H9 (cell line): Measurements from ENCODE around the gene LYZL6. TPM values are rescaled to one million over a fixed set of nuclear protein-coding genes. Genes with fewer than 3 reads are reported as not detected.

Experiments used
- DNase-seq: peaks from one replicate; pipeline ENCODE4 v3.0.0-alpha.2; 2017
- H2AFZ ChIP-seq: one replicate; pipeline ENCODE4 v1.6.1; 2013; ENCODE audit warnings: mild to moderate bottlenecking, low read length, control low read depth, moderate library complexity
- H2AK5ac ChIP-seq: 2 replicates; pipeline ENCODE4 v1.6.1; 2013; ENCODE audit warnings: low read length, control low read depth, mixed read lengths; ENCODE audit not compliant: insufficient read length
- H2BK120ac ChIP-seq: one replicate; pipeline ENCODE4 v1.6.1; 2013; ENCODE audit warnings: low read depth, mild to moderate bottlenecking, low read length, control low read depth, inconsistent platforms; ENCODE audit not compliant: poor library complexity, severe bottlenecking
- H2BK12ac ChIP-seq: 2 replicates; pipeline ENCODE4 v1.6.1; 2013; ENCODE audit warnings: low read length, control low read depth, mixed read lengths, low read depth; ENCODE audit not compliant: insufficient read length
- H2BK15ac ChIP-seq: 2 replicates; pipeline ENCODE4 v1.6.1; 2013; ENCODE audit warnings: low read depth, low read length, control low read depth
- H2BK20ac ChIP-seq: one replicate; pipeline ENCODE4 v1.6.1; 2013; ENCODE audit warnings: low read depth, mild to moderate bottlenecking, low read length, control low read depth, inconsistent platforms; ENCODE audit not compliant: poor library complexity, severe bottlenecking
- H2BK5ac ChIP-seq: 2 replicates; pipeline ENCODE4 v1.6.1; 2013; ENCODE audit warnings: low read length, control low read depth, mixed read lengths; ENCODE audit not compliant: insufficient read length
- H3K14ac ChIP-seq: 2 replicates; pipeline ENCODE4 v1.6.1; 2013; ENCODE audit warnings: low read length, control low read depth; ENCODE audit not compliant: insufficient read depth
- H3K18ac ChIP-seq: 2 replicates; pipeline ENCODE4 v1.6.1; 2013; ENCODE audit warnings: low read depth, mild to moderate bottlenecking, mixed read lengths, low read length, control low read depth; ENCODE audit not compliant: insufficient read length
- H3K23ac ChIP-seq: 2 replicates; pipeline ENCODE4 v1.6.1; 2013; ENCODE audit warnings: low read length, control low read depth, mixed read lengths, low read depth; ENCODE audit not compliant: insufficient read length
- H3K23me2 ChIP-seq: 2 replicates; pipeline ENCODE4 v1.6.1; 2013; ENCODE audit warnings: low read depth, mild to moderate bottlenecking, mixed read lengths, low read length, control low read depth; ENCODE audit not compliant: insufficient read length, poor library complexity, severe bottlenecking
- H3K27ac ChIP-seq: 2 replicates; pipeline ENCODE4 v1.5.1; 2013; ENCODE audit warnings: low read length, control low read depth, mixed read lengths, low read depth; ENCODE audit not compliant: insufficient read length
- H3K27me3 ChIP-seq: 2 replicates; pipeline ENCODE4 v1.6.1; 2013; ENCODE audit warnings: low read length, control low read depth, inconsistent platforms; ENCODE audit not compliant: insufficient read depth
- H3K4ac ChIP-seq: 2 replicates; pipeline ENCODE4 v1.6.1; 2013; ENCODE audit warnings: low read depth, mild to moderate bottlenecking, control low read depth, inconsistent platforms, low read length, moderate library complexity
- H3K4me1 ChIP-seq: 2 replicates; pipeline ENCODE4 v1.6.1; 2013; ENCODE audit warnings: low read length, control low read depth, inconsistent platforms; ENCODE audit not compliant: insufficient read depth
- H3K4me2 ChIP-seq: 2 replicates; pipeline ENCODE4 v1.6.1; 2013; ENCODE audit warnings: low read length, control low read depth, mixed read lengths; ENCODE audit not compliant: insufficient read length, insufficient read depth
- H3K56ac ChIP-seq: 2 replicates; pipeline ENCODE4 v1.6.1; 2013; ENCODE audit warnings: low read depth, mild to moderate bottlenecking, mixed read lengths, low read length, control low read depth; ENCODE audit not compliant: insufficient read length
- H3K79me1 ChIP-seq: 2 replicates; pipeline ENCODE4 v1.6.1; 2013; ENCODE audit warnings: low read depth, mild to moderate bottlenecking, moderate library complexity, low read length, control low read depth, inconsistent platforms; ENCODE audit not compliant: insufficient read depth, poor library complexity, severe bottlenecking
- H3K79me2 ChIP-seq: 2 replicates; pipeline ENCODE4 v1.6.1; 2013; ENCODE audit warnings: low read length, control low read depth, inconsistent platforms; ENCODE audit not compliant: insufficient read depth
- H3K9ac ChIP-seq: 2 replicates; pipeline ENCODE4 v1.6.1; 2013; ENCODE audit warnings: low read length, control low read depth, mixed read lengths; ENCODE audit not compliant: insufficient read length; ENCODE audit errors: extremely low read depth
- H3K9me3 ChIP-seq: one replicate; pipeline ENCODE4 v1.6.1; 2013; ENCODE audit warnings: low read depth, low read length, inconsistent platforms; ENCODE audit not compliant: control insufficient read depth
- H3T11ph ChIP-seq: one replicate; pipeline ENCODE4 v1.6.1; 2013; ENCODE audit warnings: mild to moderate bottlenecking, low read length, control low read depth, inconsistent platforms
- H4K20me1 ChIP-seq: one replicate; pipeline ENCODE4 v1.6.1; 2013; ENCODE audit not compliant: control insufficient read depth, insufficient read length, insufficient read depth
- H4K5ac ChIP-seq: 2 replicates; pipeline ENCODE4 v1.6.1; 2013; ENCODE audit warnings: low read depth, mild to moderate bottlenecking, mixed read lengths, low read length, control low read depth; ENCODE audit not compliant: insufficient read length
- H4K8ac ChIP-seq: replicated peaks from 2 replicates; pipeline ENCODE4 v1.6.1; 2013; ENCODE audit warnings: low read length, control low read depth, mixed read lengths, low read depth; ENCODE audit not compliant: insufficient read length
- H4K91ac ChIP-seq: 2 replicates; pipeline ENCODE4 v1.6.1; 2013; ENCODE audit warnings: low read depth, mild to moderate bottlenecking, moderate library complexity, mixed read lengths, low read length, control low read depth; ENCODE audit not compliant: insufficient read length
- H3K27ac Mint-ChIP-seq, 3 experiments: 2 replicates in 2 of 3; 3 replicates in 1 of 3; pipeline ENCODE4 v1.8.0; 2020 to 2021; ENCODE audit warnings: mixed read lengths in 3 of 3, mild to moderate bottlenecking in 1 of 3, moderate library complexity in 1 of 3
- H3K27me3 Mint-ChIP-seq: 2 replicates; pipeline ENCODE4 v1.8.0; 2021; ENCODE audit warnings: low read depth, mild to moderate bottlenecking, moderate library complexity, mixed read lengths
- H3K36me3 Mint-ChIP-seq, 3 experiments: 2 replicates in 2 of 3; 3 replicates in 1 of 3; pipeline ENCODE4 v1.8.0; 2020 to 2021; ENCODE audit warnings: low read depth in 3 of 3, mixed read lengths in 3 of 3; ENCODE audit not compliant: insufficient read depth in 1 of 3
- H3K4me1 Mint-ChIP-seq, 2 experiments: 2 replicates each; pipeline ENCODE4 v1.8.0; 2020; ENCODE audit warnings: mixed read lengths in 2 of 2
- H3K4me3 Mint-ChIP-seq, 2 experiments: 2 replicates in 1 of 2; 3 replicates in 1 of 2; pipeline ENCODE4 v1.8.0; 2020 to 2021; ENCODE audit warnings: mild to moderate bottlenecking in 2 of 2, mixed read lengths in 2 of 2, moderate library complexity in 1 of 2
- H3K9me3 Mint-ChIP-seq, 2 experiments: 2 replicates in 1 of 2; 3 replicates in 1 of 2; pipeline ENCODE4 v1.8.0; 2020; ENCODE audit warnings: mild to moderate bottlenecking in 2 of 2, mixed read lengths in 2 of 2, moderate library complexity in 1 of 2
- WGBS: extraction: QIAGEN DNeasy Blood & Tissue Kit; methylation state at CpG from one replicate; pipeline ENCODE4 v1.1.7; 2013; ENCODE audit warnings: missing lambda C conversion rate, low lambda C conversion rate, mixed read lengths; ENCODE audit not compliant: insufficient read length; ENCODE audit errors: extremely low coverage; 5-methylcytosine and 5-hydroxymethylcytosine counted together
- long read RNA-seq: library from polyadenylated mRNA; unstranded; transcript quantifications from one replicate; pipeline ENCODE4 v2.0.0, GENCODE V29; 2020
- total RNA-seq: library from RNA; stranded (reverse); gene quantifications from 2 replicates; pipeline ENCODE4 v1.2.1, GENCODE V29; 2021
- TF ChIP-seq, protein P1 (sequence below): fragments of 200-600 bp; sonication (generic); conservative IDR thresholded peaks from 3 replicates; pipeline ENCODE4 v1.8.0; 2021; ENCODE audit warnings: antibody characterized with exemption, mild to moderate bottlenecking

Gene LYZL6, protein sequence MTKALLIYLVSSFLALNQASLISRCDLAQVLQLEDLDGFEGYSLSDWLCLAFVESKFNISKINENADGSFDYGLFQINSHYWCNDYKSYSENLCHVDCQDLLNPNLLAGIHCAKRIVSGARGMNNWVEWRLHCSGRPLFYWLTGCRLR
- total RNA-seq = not detected in 2 replicates
- long read RNA-seq = 0 reads

DNA sequence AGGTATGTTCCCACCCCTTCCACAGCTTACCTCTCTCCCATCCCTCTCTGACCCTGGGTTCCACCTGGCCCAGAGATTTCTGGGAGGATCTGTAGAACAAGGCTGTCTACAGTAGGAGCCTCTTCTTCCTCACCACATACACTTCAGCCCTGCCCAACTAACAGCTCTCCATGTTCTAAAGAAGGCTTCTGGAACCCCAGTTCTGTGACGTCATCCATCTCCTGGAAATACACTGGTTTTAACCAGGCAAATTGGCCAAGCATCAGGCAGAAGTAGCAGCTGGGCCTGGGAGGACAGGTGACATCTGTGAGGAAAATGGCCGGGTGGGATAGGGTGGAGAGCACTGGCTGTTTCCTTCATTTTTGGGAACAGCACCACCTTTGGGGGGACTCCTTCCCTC, at the start of gene LYZL6:
TSS of gene LYZL6 (minus strand) at position 177 of the 400 bp plus-strand sequence. CDS start 4,357 bp downstream, outside the sequence.
- Histone ChIP-seq H3K79me1 (no peaks in the 10 kb centered on the region), H2AK5ac (no peak within 1 kb of the TSS), H3K79me2 (no peaks in the 10 kb centered on the region), H3T11ph (no peak within 1 kb of the TSS), H3K14ac (no peak within 1 kb of the TSS), H4K5ac (no peak within 1 kb of the TSS), H3K18ac (no peak within 1 kb of the TSS), H3K23me2 (no peaks in the 10 kb centered on the region), H2AFZ (no peak within 1 kb of the TSS), H3K27me3 (no peaks in the 10 kb centered on the region), H4K8ac (no peak within 1 kb of the TSS), H2BK20ac (no peak within 1 kb of the TSS), H2BK120ac (no peak within 1 kb of the TSS), H2BK5ac (no peak within 1 kb of the TSS), H3K56ac (no peak within 1 kb of the TSS), H4K91ac (no peak within 1 kb of the TSS), H4K20me1 (no peaks in the 10 kb centered on the region), H3K23ac (no peak within 1 kb of the TSS), H3K4ac (no peak within 1 kb of the TSS), H3K27ac (no peak within 1 kb of the TSS), H2BK15ac (no peak within 1 kb of the TSS), H3K9me3 (no peaks in the 10 kb centered on the region), H3K4me1 (no peaks in the 10 kb centered on the region), H2BK12ac (no peak within 1 kb of the TSS), H3K4me2 (no peak within 1 kb of the TSS), H3K9ac (no peak within 1 kb of the TSS)
- no peak for DNase-seq
- TF ChIP-seq, protein P1, sequence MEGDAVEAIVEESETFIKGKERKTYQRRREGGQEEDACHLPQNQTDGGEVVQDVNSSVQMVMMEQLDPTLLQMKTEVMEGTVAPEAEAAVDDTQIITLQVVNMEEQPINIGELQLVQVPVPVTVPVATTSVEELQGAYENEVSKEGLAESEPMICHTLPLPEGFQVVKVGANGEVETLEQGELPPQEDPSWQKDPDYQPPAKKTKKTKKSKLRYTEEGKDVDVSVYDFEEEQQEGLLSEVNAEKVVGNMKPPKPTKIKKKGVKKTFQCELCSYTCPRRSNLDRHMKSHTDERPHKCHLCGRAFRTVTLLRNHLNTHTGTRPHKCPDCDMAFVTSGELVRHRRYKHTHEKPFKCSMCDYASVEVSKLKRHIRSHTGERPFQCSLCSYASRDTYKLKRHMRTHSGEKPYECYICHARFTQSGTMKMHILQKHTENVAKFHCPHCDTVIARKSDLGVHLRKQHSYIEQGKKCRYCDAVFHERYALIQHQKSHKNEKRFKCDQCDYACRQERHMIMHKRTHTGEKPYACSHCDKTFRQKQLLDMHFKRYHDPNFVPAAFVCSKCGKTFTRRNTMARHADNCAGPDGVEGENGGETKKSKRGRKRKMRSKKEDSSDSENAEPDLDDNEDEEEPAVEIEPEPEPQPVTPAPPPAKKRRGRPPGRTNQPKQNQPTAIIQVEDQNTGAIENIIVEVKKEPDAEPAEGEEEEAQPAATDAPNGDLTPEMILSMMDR = no peak
- Mint-ChIP-seq H3K36me3 (no peaks in the 10 kb centered on the region), H3K27ac (no peak within 1 kb of the TSS), H3K9me3 (no peaks in the 10 kb centered on the region; a peak in 1 of 5 replicates), H3K27me3 (no peaks in the 10 kb centered on the region; the same call in 1 of the 2 replicates), H3K4me1 (no peaks in the 10 kb centered on the region), H3K4me3 (no peak within 1 kb of the TSS)
- no CpG with 5 or more reads among the region's 2 CpGs for WGBS
